ENCODE results near the gene PI4KA. TPM values are rescaled to one million over a fixed set of nuclear protein-coding genes. Genes with fewer than 3 reads are reported as not detected.

PI4KA gene
- total RNA-seq, 3 donors from 2014 or later (not counting 1 experiment from before 2014, with no cell fraction given) = 208 to 233 (median 215) TPM

GRCh38 chr22:20811171-20811570 lies 47.4 kb downstream of the PI4KA start:
- H3K27ac ChIP-seq (ENCODE audit: low read length) = no peak overlapping the region

GRCh38 chr22:20810645-20811044 lies 48.0 kb downstream of the PI4KA start:
- Mint-ChIP-seq H3K36me3 (peaks cover 5% of the 10 kb centered on the region), H3K4me3 (no peak overlapping the region), H3K27ac (peak overlapping the region; percentile 58 to 76), H3K27me3 (ENCODE audit: low read depth in 2 of 2) (no peaks in the 10 kb centered on the region), H3K9me3 (no peaks in the 10 kb centered on the region), H3K4me1 (peaks cover 10 to 12% of the 10 kb centered on the region in 2 donors)
- H3K36me3 ChIP-seq (ENCODE audit: control insufficient read depth, insufficient read depth, low read length) = peaks cover 59% of the 10 kb centered on the region
- no peak overlapping the region for H3K4me3 ChIP-seq (ENCODE audit: low read length)
- WGBS (ENCODE audit: insufficient coverage) = 54% methylated on average over 9 of the region's 9 CpGs
- H3K9me3 ChIP-seq (ENCODE audit: control insufficient read depth, insufficient read depth, low read length) = no peaks in the 10 kb centered on the region
- no peak for TF ChIP-seq CTCF (IDR thresholded peaks at IDR 0.05)
- H3K27me3 ChIP-seq (ENCODE audit: control insufficient read depth, insufficient read depth, low read length) = no peaks in the 10 kb centered on the region
- peak in 2 of 3 donors; percentile 24 to 40 for ATAC-seq
- no peaks in the 10 kb centered on the region for H3K4me1 ChIP-seq (ENCODE audit: control insufficient read depth, insufficient read depth, low read length)
- intact Hi-C loops (cut with micrococcal nuclease) = no loop called here
- peak overlapping the region; percentile 29 for H3K27ac ChIP-seq (ENCODE audit: low read length)
- DNase-seq = peak in 1 of 2 donors; percentile 73

More at GRCh38 chr22:20811171-20811570, 47.4 kb downstream of the PI4KA start:
- Histone ChIP-seq H3K4me3 (ENCODE audit: low read length) (no peak overlapping the region), H3K4me1 (ENCODE audit: control insufficient read depth, insufficient read depth, low read length) (no peaks in the 10 kb centered on the region), H3K27me3 (ENCODE audit: control insufficient read depth, insufficient read depth, low read length) (no peaks in the 10 kb centered on the region), H3K9me3 (ENCODE audit: control insufficient read depth, insufficient read depth, low read length) (no peaks in the 10 kb centered on the region), H3K36me3 (ENCODE audit: control insufficient read depth, insufficient read depth, low read length) (peaks cover 59% of the 10 kb centered on the region)
- Mint-ChIP-seq H3K4me1 (peaks cover 10 to 12% of the 10 kb centered on the region in 2 donors), H3K36me3 (peaks cover 7% of the 10 kb centered on the region), H3K4me3 (no peak overlapping the region), H3K27ac (peak overlapping the region; percentile 58 to 76), H3K9me3 (no peaks in the 10 kb centered on the region), H3K27me3 (ENCODE audit: low read depth in 2 of 2) (no peaks in the 10 kb centered on the region)
- intact Hi-C loops (cut with micrococcal nuclease) = no loop called here
- DNase-seq (no peak), ATAC-seq (peak in 2 of 3 donors; percentile 38 to 52)
- WGBS (ENCODE audit: insufficient coverage) = 75% methylated on average over 1 of the region's 1 CpG
- TF ChIP-seq CTCF (IDR thresholded peaks at IDR 0.05) = no peak

- Mint-ChIP-seq H3K36me3 (no peaks in the 10 kb centered on the region), H3K4me3 (no peak overlapping the region), H3K9me3 (no peaks in the 10 kb centered on the region), H3K4me1 (peaks cover 10 to 12% of the 10 kb centered on the region in 2 donors), H3K27me3 (ENCODE audit: low read depth in 2 of 2) (no peaks in the 10 kb centered on the region), H3K27ac (no peak overlapping the region)
- TF ChIP-seq CTCF (IDR thresholded peaks at IDR 0.05) = no peak
- intact Hi-C loops (cut with micrococcal nuclease) = no loop called here
- 81% methylated on average over 6 of the region's 6 CpGs for WGBS (ENCODE audit: insufficient coverage)
- Histone ChIP-seq H3K4me1 (ENCODE audit: control insufficient read depth, insufficient read depth, low read length) (no peaks in the 10 kb centered on the region), H3K27ac (ENCODE audit: low read length) (no peak overlapping the region), H3K27me3 (ENCODE audit: control insufficient read depth, insufficient read depth, low read length) (no peaks in the 10 kb centered on the region), H3K4me3 (ENCODE audit: low read length) (no peak overlapping the region), H3K9me3 (ENCODE audit: control insufficient read depth, insufficient read depth, low read length) (no peaks in the 10 kb centered on the region), H3K36me3 (ENCODE audit: control insufficient read depth, insufficient read depth, low read length) (peaks cover 64% of the 10 kb centered on the region)
- DNase-seq (no peak), ATAC-seq (no peak)
Measured at GRCh38 chr22:20809538-20810185, 48.9 kb downstream of the PI4KA start.

- no peak for DNase-seq
- Histone ChIP-seq H3K4me3 (ENCODE audit: low read length) (no peak overlapping the region), H3K4me1 (ENCODE audit: control insufficient read depth, insufficient read depth, low read length) (no peaks in the 10 kb centered on the region), H3K9me3 (ENCODE audit: control insufficient read depth, insufficient read depth, low read length) (no peaks in the 10 kb centered on the region), H3K27me3 (ENCODE audit: control insufficient read depth, insufficient read depth, low read length) (no peaks in the 10 kb centered on the region), H3K36me3 (ENCODE audit: control insufficient read depth, insufficient read depth, low read length) (peaks cover 68% of the 10 kb centered on the region), H3K27ac (ENCODE audit: low read length) (no peak overlapping the region)
- Mint-ChIP-seq H3K36me3 (no peaks in the 10 kb centered on the region), H3K4me1 (peaks cover 10 to 12% of the 10 kb centered on the region in 2 donors), H3K9me3 (no peaks in the 10 kb centered on the region), H3K27me3 (ENCODE audit: low read depth in 2 of 2) (no peaks in the 10 kb centered on the region), H3K4me3 (no peak overlapping the region), H3K27ac (no peak overlapping the region)
- TF ChIP-seq CTCF (IDR thresholded peaks at IDR 0.05) = no peak
- ATAC-seq = no peak
- WGBS (ENCODE audit: insufficient coverage) = 54% methylated on average over 3 of the region's 4 CpGs
- intact Hi-C loops (cut with micrococcal nuclease) = no loop called here
Measured at GRCh38 chr22:20808844-20809243, 49.8 kb downstream of the PI4KA start.

All from natural killer cell (primary cell).